Smooth muscle cell (in vitro differentiated cells): ENCODE data around the gene WDR59. TPM values are rescaled to one million over a fixed set of nuclear protein-coding genes. Genes with fewer than 3 reads are reported as not detected.

Experiments used
- DNase-seq: peaks from one replicate; lab custom pipeline; 2025; ENCODE audit not compliant: unreplicated experiment; lab: John Stamatoyannopoulos, UW
- H2AFZ ChIP-seq: fragments of 200-600 bp; sonication (generic); 2 replicates; pipeline ENCODE4 v1.6.0; 2016; ENCODE audit warnings: antibody characterized with exemption, low read depth, mild to moderate bottlenecking
- H3F3A ChIP-seq: fragments of 200-600 bp; sonication (generic); 2 replicates; pipeline ENCODE4 v1.6.0; 2017; ENCODE audit warnings: antibody characterized with exemption, low read depth
- H3K27ac ChIP-seq: fragments of 200-600 bp; sonication (generic); 2 replicates; pipeline ENCODE4 v1.5.1; 2016; ENCODE audit warnings: low read depth, mild to moderate bottlenecking
- H3K27me3 ChIP-seq: fragments of 200-600 bp; sonication (generic); 2 replicates; pipeline ENCODE4 v1.6.1; 2016; ENCODE audit warnings: low read depth, mild to moderate bottlenecking
- H3K36me3 ChIP-seq: fragments of 200-600 bp; sonication (generic); 2 replicates; pipeline ENCODE4 v1.5.1; 2016; ENCODE audit warnings: low read depth
- H3K4me1 ChIP-seq: fragments of 200-600 bp; sonication (generic); 2 replicates; pipeline ENCODE4 v1.5.1; 2016; ENCODE audit warnings: low read depth
- H3K4me2 ChIP-seq: fragments of 200-600 bp; sonication (generic); 2 replicates; pipeline ENCODE4 v1.6.0; 2016; ENCODE audit warnings: mild to moderate bottlenecking
- H3K4me3 ChIP-seq: fragments of 200-600 bp; sonication (generic); 2 replicates; pipeline ENCODE4 v1.5.1; 2016; ENCODE audit warnings: mild to moderate bottlenecking
- H3K79me2 ChIP-seq: fragments of 200-600 bp; sonication (generic); 2 replicates; pipeline ENCODE4 v1.6.0; 2016; ENCODE audit warnings: low read depth, mild to moderate bottlenecking
- H3K9ac ChIP-seq: fragments of 200-600 bp; sonication (generic); 2 replicates; pipeline ENCODE4 v1.6.0; 2016; ENCODE audit warnings: low read depth
- H3K9me3 ChIP-seq: fragments of 200-600 bp; sonication (generic); replicated peaks from 2 replicates; pipeline ENCODE4 v1.5.1; 2016; ENCODE audit warnings: low read depth
- H4K20me1 ChIP-seq: fragments of 200-600 bp; sonication (generic); 2 replicates; pipeline ENCODE4 v1.6.0; 2016; ENCODE audit warnings: low read depth
- WGBS: methylation state at CpG from one replicate; pipeline ENCODE4 v1.1.7; 2016; ENCODE audit warnings: low lambda C conversion rate; 5-methylcytosine and 5-hydroxymethylcytosine counted together
- polyA plus RNA-seq: library from polyadenylated mRNA; unstranded; fragments of >200 nt; fragmentation: Nextera tagmentation; extraction: Ambion mirVana; gene quantifications from 2 replicates; pipeline ENCODE4 v1.2.1, GENCODE V29; 2016
- total RNA-seq: library from RNA; depleted of rRNA; stranded (reverse); fragments of >200 nt; gene quantifications from 2 replicates; pipeline ENCODE4 v1.2.3, GENCODE V29; 2014
- TF ChIP-seq, protein P1 (sequence below): fragments of 200-600 bp; sonication (generic); IDR thresholded peaks from 2 replicates; pipeline ENCODE4 v1.5.1; 2017; ENCODE audit warnings: borderline replicate concordance, mild to moderate bottlenecking, antibody characterized with exemption; ENCODE audit not compliant: insufficient read depth, poor library complexity, severe bottlenecking

Gene WDR59
- total and polyA plus RNA-seq, 2 experiments from 2014 or later = 14.3 to 19.2 TPM

DNA sequence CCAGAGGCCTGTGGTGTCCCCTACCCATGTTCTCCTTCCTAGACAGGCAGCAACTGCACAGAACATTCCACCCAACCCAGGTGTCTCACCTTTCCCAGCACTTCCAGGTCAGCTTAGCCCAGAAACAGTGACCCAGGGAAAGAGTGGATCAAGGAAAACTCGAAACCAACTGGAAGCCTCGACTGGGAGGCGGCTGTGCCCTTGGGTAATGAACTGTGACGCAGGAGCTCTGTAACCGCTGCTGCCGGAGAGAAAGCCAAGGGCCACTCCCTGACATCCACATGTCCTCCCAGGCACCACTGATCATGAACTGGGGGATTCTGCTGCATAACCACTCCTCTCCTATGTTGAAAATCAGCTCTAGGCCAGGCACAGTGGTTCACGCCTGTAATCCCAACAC lies 34.4 kb downstream of the WDR59 start:
- no peak overlapping the region for H3K4me3 ChIP-seq
- 97% methylated on average over 6 of the region's 7 CpGs for WGBS
- H3K9ac ChIP-seq = no peak overlapping the region
- H3K79me2 ChIP-seq = no peaks in the 10 kb centered on the region
- no peak overlapping the region for H3K27ac ChIP-seq
- TF ChIP-seq, protein P1, sequence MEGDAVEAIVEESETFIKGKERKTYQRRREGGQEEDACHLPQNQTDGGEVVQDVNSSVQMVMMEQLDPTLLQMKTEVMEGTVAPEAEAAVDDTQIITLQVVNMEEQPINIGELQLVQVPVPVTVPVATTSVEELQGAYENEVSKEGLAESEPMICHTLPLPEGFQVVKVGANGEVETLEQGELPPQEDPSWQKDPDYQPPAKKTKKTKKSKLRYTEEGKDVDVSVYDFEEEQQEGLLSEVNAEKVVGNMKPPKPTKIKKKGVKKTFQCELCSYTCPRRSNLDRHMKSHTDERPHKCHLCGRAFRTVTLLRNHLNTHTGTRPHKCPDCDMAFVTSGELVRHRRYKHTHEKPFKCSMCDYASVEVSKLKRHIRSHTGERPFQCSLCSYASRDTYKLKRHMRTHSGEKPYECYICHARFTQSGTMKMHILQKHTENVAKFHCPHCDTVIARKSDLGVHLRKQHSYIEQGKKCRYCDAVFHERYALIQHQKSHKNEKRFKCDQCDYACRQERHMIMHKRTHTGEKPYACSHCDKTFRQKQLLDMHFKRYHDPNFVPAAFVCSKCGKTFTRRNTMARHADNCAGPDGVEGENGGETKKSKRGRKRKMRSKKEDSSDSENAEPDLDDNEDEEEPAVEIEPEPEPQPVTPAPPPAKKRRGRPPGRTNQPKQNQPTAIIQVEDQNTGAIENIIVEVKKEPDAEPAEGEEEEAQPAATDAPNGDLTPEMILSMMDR = no peak
- DNase-seq = no peak
- no peaks in the 10 kb centered on the region for H3K4me1 ChIP-seq
- no peak overlapping the region for H2AFZ ChIP-seq
- no peaks in the 10 kb centered on the region for H3F3A ChIP-seq
- no peak overlapping the region for H3K4me2 ChIP-seq
- H4K20me1 ChIP-seq = no peaks in the 10 kb centered on the region
- peaks cover 9% of the 10 kb centered on the region for H3K36me3 ChIP-seq
- H3K27me3 ChIP-seq = no peaks in the 10 kb centered on the region
- H3K9me3 ChIP-seq = no peaks in the 10 kb centered on the region

DNA sequence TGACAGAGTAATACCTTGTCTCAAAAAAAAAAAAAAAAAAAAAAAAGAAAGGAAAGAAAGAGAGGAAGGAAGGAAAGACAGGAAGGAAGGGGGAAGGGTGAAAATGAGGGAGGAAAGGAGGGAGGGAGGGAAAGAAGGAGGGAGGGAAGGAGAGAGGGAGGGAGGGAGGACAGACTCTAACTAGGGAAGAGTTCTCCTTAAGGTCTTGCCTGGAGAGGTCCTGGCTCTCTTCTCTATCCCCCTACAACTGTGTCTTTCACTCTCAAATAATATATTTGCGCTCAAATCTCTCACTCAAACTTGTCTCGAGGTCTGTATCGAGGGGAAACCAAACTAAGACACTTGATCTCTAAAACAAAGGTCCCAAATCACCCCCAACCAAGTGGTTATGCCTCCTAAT lies 35.6 kb downstream of the WDR59 start:
- Histone ChIP-seq H3F3A (no peaks in the 10 kb centered on the region), H3K36me3 (peaks cover 4% of the 10 kb centered on the region), H2AFZ (no peak overlapping the region), H3K9me3 (no peaks in the 10 kb centered on the region), H3K9ac (no peak overlapping the region), H4K20me1 (no peaks in the 10 kb centered on the region), H3K79me2 (no peaks in the 10 kb centered on the region), H3K4me1 (no peaks in the 10 kb centered on the region), H3K27ac (no peak overlapping the region), H3K4me2 (no peak overlapping the region), H3K4me3 (no peak overlapping the region), H3K27me3 (no peaks in the 10 kb centered on the region)
- TF ChIP-seq, protein P1 = no peak
- DNase-seq = no peak
- 87% methylated on average over 3 of the region's 3 CpGs for WGBS

DNA sequence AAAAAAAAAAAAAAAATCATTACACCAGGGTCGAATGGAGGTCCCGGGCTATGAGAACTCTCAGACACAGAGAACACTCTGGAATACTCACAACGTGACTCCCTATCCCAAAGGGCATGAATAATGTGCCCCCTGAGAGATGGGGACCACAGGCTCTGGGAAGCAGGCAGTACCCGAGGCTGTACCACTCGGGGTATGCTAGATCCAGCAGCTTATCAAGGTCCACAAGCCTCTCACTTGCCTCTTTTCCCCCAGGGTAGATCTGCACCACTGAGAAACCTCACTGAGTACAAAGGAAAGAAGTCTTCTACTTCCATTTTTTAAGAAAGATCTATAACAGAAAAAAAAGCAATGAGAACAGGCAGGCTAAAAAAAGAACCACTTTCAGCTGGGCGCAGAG lies 40.5 kb downstream of the WDR59 start:
- Histone ChIP-seq H3K36me3 (peaks cover 4% of the 10 kb centered on the region), H3K9me3 (no peaks in the 10 kb centered on the region), H3K4me3 (no peak overlapping the region), H4K20me1 (no peaks in the 10 kb centered on the region), H2AFZ (no peak overlapping the region), H3K79me2 (no peaks in the 10 kb centered on the region), H3K9ac (no peak overlapping the region), H3K27ac (no peak overlapping the region), H3K27me3 (no peaks in the 10 kb centered on the region), H3K4me1 (no peaks in the 10 kb centered on the region), H3K4me2 (no peak overlapping the region), H3F3A (no peaks in the 10 kb centered on the region)
- 98% methylated on average over 6 of the region's 6 CpGs for WGBS
- TF ChIP-seq, protein P1 = no peak
- no peak for DNase-seq
